ENCODE data around the gene NPHS1. TPM values are rescaled to one million over a fixed set of nuclear protein-coding genes. Genes with fewer than 3 reads are reported as not detected.
A peak's percentile ranks its signal among the peaks of the same experiment; 100 is the strongest.
"Not testable (repeated sequence)": the region's sequence is repeated elsewhere in the genome, so short reads cannot be mapped to it uniquely, and the experiment has no call there.

NPHS1 gene
- not detected for total RNA-seq
- long read RNA-seq = 0 reads

DNA sequence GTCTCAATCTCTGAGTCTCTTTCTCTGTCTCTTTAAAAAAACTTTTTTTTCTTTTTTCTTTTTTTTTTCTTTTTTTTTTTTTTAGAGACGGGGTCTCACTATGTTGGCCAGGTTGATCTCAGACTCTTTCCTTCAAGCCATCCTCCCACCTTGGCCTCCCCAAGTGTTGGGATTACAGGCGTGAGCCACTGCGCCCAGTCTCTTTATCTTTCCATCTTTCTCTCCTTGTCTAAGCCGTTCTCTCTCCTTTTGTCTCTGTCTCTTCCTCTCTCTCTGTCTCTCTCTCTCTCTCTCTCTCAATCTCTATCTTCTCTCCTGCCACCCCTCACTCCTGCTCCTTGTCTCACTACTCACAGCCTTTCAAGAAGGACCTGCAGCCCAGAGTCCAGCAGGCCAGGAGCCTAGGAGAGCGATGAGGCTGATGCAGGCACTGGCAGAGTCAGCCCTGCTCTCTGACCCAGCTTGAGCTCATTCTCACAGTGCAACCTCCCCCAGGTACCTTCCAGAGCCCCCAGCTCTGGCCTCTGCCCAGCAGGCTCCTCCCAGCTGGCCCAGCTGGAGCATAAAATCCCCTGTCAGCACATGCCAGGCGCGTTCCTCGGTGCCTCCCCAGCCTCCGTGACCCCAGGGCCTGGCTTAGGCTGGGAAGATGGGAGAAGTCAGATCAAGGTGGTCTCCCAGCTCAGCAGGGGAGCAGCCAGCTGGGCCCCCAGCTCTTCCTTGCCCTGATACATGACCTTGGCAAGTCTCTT is at the start of gene NPHS1:
Gene NPHS1 (minus strand): TSS at position 476 of the 752 bp plus-strand sequence. CDS start 667 bp downstream, outside the sequence.
- intact Hi-C loops (cut with DNase I) = no loop called here
- ATAC-seq = no peak
- peak; percentile 34 for DNase-seq (ENCODE audit: missing footprints)

- intact Hi-C loops (cut with DNase I) = no loop called here
- no peak for DNase-seq (ENCODE audit: missing footprints)
These were observed 48.8 kb upstream of the NPHS1 start for GRCh38 chr19:35901055-35901644.

DNA sequence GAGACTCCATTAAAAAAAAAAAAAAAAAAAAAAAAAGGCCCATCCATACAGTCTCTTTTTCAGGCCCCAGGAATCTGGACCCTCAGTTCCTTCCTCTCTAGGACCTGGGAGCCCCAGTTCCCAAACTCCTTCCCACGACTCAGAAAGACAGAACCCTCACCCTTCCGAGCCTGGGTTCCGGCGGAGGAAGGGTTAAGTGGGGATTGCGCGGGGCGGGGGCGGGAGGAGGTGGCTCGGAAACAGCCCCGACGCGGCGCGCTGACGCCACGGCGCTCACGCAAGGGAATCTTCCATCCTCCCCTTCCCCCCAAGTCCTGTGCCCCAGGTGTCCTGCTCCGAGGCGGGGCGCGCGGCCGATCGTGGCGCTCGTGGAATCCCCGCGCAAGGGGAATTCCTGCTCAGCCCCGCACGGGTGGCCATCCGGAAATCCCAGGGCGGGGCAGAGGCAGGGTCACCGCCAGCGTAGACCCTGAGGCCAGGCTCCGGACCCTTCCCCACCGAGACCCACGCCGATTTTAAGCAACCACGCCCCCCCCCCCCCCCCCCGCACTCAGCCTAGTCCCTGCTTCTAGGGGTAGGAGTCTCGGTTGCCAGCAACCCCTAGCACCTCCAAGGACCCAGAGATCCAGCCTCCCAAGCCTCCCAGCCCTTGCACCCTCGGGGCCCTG is 47.4 kb upstream of the NPHS1 start:
- ATAC-seq = peak; percentile 86
- peak; percentile 93 for DNase-seq (ENCODE audit: missing footprints)
- intact Hi-C loops (cut with DNase I) = loop anchor here (5.0 kb wide), 1 partner anchor 33 kb away; no protein-coding TSS in a partner anchor

More at GRCh38 chr19:35901055-35901644, 48.8 kb upstream of the NPHS1 start:
- no peak for ATAC-seq

DNA sequence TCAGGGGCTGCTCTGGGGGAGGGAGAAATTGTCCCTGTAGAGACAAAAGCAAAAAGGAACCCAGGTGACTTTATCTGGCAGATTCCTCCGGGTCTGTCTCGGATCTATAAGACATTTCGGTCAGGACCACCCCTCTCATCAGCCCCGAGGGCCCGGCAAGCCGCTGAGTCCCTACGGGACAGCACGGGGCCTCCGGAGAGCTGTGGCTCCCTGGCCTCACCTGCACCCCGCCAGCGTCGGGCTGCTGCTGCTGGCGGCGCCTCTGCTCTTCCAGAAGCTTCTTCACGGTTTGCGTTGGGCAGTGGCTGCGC is 46.1 kb upstream of the NPHS1 start:
- no peak for DNase-seq (ENCODE audit: missing footprints)
- intact Hi-C loops (cut with DNase I) = loop anchor here (5.0 kb wide), 1 partner anchor 34 kb away; no protein-coding TSS in a partner anchor
- no peak for ATAC-seq

DNA sequence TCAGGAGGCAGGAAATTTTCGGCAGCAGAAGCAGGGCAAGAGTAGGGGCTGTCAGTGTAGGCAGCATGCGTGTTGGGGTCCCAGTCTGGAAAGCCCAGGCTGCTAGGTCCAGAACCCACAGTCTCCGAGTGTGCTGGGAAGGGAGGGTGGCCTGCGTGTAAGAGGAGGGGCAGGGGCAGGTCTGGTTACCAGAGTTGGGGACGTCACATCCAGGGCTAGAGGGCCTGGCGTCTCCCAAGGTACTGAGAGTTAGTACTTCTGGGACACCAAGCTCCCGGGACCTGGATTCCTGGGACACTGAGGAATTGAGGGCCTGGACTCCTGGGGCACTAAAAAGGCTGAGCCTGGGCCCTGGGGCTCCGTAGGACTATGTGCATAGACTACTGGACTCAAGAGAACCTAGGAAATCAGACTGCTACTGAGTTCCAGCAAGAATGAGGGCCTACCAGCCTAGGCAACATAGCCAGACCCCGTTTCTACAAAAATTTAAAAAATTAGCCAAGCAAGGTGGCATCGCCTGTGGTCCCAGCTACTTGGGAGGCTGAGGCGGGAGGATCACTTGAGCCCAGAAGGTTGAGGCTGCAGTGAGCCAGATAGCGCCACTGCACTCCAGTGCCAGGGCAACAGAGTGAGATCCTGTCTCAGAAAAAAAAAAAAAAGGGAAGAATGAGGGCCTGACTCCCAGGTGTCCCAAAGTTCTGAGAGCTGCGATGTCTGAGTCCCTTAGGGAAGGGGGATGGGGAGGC is 45.6 kb upstream of the NPHS1 start:
- no peak for ATAC-seq
- intact Hi-C loops (cut with DNase I) = loop anchor here (5.0 kb wide), 1 partner anchor 34 kb away; no protein-coding TSS in a partner anchor
- no peak for DNase-seq (ENCODE audit: missing footprints)

DNA sequence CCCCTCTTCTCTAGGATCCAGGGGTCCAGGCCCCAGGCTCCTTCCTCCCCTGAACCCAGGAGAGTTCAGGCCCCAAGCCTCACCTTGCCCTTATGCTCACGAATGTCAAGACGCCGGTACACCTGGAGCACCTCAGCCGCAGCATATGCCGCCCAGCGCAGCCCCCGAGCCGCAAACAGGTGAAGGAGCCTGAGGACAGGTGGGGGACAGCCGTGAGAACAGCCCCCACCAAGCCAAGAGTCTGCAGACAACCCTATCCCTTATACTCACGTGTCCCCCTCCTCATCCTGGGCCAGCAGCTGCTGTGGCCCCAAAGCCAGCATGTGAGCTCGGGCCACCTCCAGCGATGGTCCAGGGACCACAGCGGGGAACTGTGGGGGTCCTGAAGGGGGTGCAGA is 44.3 kb upstream of the NPHS1 start:
- no peak for DNase-seq (ENCODE audit: missing footprints)
- intact Hi-C loops (cut with DNase I) = loop anchor here (5.0 kb wide), 1 partner anchor 36 kb away; no protein-coding TSS in a partner anchor
- no peak for ATAC-seq

DNA sequence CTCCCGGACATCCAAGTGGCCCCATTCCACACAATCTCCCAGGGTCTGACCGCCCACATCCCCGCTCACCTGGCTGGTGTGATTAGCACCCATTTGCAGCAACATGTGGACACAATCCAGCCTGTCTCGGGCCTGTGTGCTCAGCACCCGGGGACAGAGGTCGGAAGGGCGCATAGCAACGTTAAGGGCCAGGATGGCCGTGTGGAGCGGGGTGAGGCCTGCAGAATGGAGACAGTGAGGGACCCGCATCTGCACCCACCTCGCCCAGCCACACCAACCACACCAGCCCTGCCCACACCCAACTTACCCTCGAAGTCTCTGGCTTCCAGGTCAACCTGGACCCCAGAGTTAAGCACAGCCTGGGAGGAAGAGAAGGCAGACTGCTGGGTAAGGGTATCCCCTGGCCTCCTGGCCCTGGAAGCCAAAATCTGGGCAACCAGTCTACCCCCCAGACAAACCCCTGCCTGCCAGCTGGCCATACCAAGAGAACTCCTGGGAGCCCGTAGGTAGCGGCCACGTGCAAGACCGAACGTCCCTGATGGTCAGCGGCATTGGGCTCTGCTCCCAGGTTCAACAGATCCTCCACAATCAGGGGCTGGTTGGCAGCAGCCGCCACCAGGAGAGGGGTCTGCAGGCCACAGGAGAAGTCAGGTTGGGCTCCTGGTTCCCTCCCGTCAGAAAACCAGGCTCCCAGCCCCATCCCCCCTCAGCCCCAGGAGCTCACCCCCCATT is 43.8 kb upstream of the NPHS1 start:
- no peak for ATAC-seq
- intact Hi-C loops (cut with DNase I) = loop anchor here (5.0 kb wide), 1 partner anchor 36 kb away; no protein-coding TSS in a partner anchor

GRCh38 chr19:35894342-35894741 is 42.0 kb upstream of the NPHS1 start:
- ATAC-seq (no peak), DNase-seq (ENCODE audit: missing footprints) (no peak)
- intact Hi-C loops (cut with DNase I) = no loop called here

More for the DNA sequence above, 43.8 kb upstream of the NPHS1 start:
- no peak for DNase-seq (ENCODE audit: missing footprints)

- DNase-seq (ENCODE audit: missing footprints); intact Hi-C loops (cut with DNase I); ATAC-seq: not testable (repeated sequence)
These were observed 39.5 kb upstream of the NPHS1 start for GRCh38 chr19:35891819-35892218.

DNA sequence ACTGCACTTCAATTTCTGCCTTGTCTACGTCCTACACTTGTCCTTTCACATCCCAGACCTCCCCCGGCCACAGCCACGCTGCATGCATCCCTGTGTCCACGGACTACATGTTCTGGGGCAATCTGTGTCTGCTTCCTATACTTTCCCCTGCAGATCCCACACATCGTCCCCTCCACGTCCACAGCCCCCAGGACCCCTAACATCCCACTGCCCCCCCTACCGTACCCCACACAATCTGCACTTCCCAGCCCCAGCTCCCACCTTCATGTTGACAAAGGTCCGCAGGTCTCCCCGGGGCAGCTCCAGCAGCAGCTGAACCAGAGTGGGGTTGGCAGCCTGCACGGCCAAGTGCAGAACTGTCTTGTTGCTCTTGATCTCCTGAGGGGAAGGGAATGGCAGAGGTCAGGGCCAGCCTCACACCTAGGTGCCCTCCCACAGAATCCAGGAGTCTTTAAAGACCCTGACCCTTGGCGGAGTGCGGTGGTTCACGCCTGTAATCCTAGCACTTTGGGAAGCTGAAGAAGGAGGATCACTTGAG is 37.9 kb upstream of the NPHS1 start:
- ATAC-seq (no peak), DNase-seq (ENCODE audit: missing footprints) (peak; percentile 50)
- intact Hi-C loops (cut with DNase I) = no loop called here

DNA sequence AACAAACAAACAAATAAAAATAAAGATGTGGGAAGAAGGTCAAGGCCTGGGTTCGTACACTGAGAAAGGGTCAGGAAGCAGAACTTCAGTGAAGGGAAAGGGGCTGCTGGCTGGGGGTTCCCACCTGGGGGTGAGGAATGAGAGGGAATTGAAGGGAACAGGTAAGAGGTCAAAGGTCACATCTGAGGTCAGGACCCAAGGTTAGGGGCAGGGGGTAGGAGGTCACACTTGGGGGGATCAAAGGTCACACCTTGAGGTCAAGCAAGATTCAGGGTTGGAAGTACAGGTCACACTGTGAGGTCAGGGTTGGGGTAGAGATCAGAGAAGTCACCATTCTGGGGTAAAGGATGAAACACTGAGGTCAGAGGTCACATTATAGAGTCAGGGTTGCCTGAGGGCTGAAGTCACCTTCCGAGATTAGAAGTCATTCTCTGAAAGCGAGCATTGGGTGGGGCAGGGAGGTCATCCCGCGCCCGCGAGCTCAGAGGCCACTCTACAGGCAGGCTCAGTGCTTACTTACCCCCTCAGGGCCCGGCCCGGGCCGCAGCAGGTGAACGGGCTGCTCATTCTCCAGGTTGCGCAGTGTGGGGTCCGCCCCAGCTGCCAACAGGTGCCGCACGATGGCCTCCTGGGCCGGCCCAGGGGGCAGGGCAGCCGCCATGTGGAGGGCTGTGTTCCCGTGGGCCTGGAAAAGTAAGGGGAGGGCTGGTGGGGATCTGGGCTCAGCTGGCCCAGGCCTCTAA is 37.2 kb upstream of the NPHS1 start:
- DNase-seq (ENCODE audit: missing footprints) (peak; percentile 46), ATAC-seq (no peak)
- intact Hi-C loops (cut with DNase I) = no loop called here

- DNase-seq (ENCODE audit: missing footprints) (no peak), ATAC-seq (no peak)
- intact Hi-C loops (cut with DNase I) = no loop called here
These were observed 36.1 kb upstream of the NPHS1 start for GRCh38 chr19:35888398-35888797.

DNA sequence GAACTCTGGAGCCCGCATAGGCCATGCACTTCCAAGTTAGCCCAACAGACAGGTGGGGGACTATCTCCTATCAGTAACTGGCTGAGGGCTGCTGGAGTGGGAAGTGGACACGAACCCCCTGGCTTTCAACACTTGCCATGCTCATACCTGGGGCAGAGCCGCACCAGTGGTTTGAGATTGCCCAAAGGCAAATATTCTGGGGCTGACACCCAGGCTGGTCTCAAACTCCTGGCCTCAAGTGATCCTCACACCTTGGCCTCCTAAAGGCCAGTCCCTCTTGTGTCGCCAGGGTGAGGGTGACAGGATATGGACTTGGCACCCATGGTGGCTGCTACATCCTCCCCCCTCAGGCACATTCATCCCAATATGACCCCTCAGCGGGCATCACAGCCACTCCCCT is 34.9 kb upstream of the NPHS1 start:
- peak; percentile 44 for DNase-seq (ENCODE audit: missing footprints)
- intact Hi-C loops (cut with DNase I) = no loop called here
- ATAC-seq = no peak

DNA sequence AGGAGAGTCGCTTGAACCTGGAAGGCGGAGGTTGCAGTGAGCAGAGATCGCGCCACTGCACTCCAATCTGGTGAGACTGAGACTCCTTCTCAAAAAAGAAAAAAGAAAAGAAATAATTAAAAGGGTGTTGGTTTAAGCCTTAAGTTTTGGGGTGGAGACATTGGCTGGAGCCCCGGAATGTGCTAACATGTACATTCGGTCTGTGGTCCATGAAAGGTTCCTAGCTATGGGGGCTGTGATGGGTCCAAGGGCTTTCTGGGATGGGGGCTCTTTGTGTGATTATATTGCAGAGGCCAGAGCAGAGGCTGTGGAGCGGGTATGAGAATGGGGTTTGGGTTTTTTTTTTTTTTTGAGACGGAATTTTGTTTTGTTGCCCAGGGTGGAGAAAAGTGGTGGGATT is 33.6 kb upstream of the NPHS1 start:
- intact Hi-C loops (cut with DNase I) = no loop called here
- DNase-seq (ENCODE audit: missing footprints) (peak; percentile 1), ATAC-seq (no peak)

DNA sequence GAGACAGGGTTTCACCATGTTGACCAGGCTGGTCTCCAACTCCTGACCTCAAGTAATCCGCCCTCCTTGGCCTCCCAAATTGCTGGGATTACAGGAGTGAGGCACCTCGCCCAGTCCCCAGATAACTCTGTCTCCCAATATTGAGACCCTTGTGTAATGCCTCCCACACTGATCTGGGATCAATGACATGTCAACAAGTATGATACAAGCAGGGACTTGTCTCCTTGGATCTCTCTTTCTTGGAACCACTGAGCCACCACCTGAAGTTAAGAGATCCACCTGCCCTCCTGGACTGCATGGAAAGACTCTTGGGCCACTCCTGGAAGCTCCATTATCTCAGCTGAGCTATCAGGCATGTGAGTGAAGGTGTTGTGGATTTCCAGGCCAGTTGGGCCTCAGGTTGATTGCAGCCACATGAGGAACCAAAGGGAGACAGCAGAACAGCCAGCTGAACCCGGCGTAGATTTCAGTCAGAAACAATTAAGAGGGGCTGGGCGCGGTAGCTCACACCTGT is 33.0 kb upstream of the NPHS1 start:
- ATAC-seq (no peak), DNase-seq (ENCODE audit: missing footprints) (no peak)
- intact Hi-C loops (cut with DNase I) = no loop called here

DNA sequence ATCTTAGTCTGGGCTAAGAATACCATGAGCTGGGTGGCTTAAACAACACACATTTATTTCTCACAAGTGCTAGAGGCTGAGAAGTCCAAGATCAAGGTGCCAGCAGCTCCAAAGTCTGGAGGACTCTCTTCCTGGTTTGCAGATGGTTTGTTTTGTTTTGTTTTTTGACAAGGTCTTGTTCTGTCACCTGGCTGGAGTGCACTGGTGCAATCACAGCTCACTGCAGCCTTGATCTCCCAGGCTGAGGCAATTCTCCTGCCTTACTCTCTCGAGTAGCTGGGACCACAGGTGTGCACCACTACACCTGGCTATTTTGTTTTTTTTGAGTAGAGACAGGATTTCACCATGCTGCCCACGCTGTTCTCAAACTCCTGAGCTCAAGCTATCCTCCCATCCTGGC is 31.6 kb upstream of the NPHS1 start:
- no peak for ATAC-seq
- DNase-seq (ENCODE audit: missing footprints) = peak; percentile 2
- intact Hi-C loops (cut with DNase I) = no loop called here

- intact Hi-C loops (cut with DNase I) = loop anchor here (1.0 kb wide), 1 partner anchor 49 kb away; no protein-coding TSS in a partner anchor
- DNase-seq (ENCODE audit: missing footprints) (no peak), ATAC-seq (peak; percentile 45)
These were observed 30.0 kb upstream of the NPHS1 start for GRCh38 chr19:35882114-35882832.
